ENCODE data around the gene MAD2L2.

MAD2L2 gene

GRCh38 chr1:11629184-11630016 lies 51.5 kb downstream of the MAD2L2 start:
- DNase-seq (ENCODE audit: low spot score) = no peak
- no peak for TF ChIP-seq CTCF (IDR thresholded peaks at IDR 0.05; ENCODE audit: borderline replicate concordance, control extremely low read depth, extremely low read depth, insufficient read depth, missing control alignments)
- in situ Hi-C loops (cut with MboI; ENCODE audit: low sequenced_read_pairs, unreplicated experiment) = loop anchor here (25.0 kb wide), 2 partner anchors 317 to 567 kb away; partner anchors contain the start of gene SRM

DNA sequence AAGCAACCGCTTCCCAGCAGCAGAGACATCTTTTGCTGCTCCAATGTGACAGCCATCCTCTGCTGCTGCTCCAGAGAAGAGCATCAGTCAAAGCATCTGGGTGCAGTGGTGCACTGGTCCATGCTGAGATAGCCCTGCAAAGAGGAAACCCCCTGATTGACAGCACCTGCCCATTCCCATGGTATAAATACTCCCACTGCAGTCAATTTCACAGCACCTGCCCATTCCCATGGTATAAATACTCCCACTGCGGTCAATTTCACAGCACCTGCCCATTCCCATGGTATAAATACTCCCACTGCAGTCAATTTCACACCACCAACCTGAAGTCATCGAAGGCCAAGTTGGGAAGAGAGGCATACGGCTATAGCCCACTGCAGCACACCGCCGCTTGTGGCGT lies 52.2 kb downstream of the MAD2L2 start:
- in situ Hi-C loops (cut with MboI; ENCODE audit: low sequenced_read_pairs, unreplicated experiment) = loop anchor here (25.0 kb wide), 2 partner anchors 316 to 566 kb away; partner anchors contain the start of gene SRM
- no peak for DNase-seq (ENCODE audit: low spot score)
- TF ChIP-seq CTCF (IDR thresholded peaks at IDR 0.05; ENCODE audit: borderline replicate concordance, control extremely low read depth, extremely low read depth, insufficient read depth, missing control alignments) = no peak

DNA sequence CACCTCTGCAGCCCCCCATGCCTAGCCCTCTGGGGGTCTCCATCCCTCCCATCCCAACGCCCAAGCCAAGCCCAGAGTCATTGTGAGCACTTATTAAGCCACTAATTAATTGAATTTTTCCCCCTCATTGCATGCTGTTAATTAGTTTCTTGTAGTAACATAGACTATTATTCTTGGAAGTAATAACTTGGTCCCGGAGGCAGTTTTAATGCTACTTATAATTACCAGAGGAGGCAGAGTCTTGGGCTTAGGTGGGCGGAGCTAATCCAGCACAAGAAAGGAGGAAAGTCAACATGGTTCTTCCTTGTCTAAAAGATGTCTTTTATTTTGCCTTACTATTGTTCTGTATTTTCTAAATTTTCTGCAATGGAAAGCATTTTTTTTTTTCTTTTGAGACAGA lies 54.4 kb downstream of the MAD2L2 start:
- in situ Hi-C loops (cut with MboI; ENCODE audit: low sequenced_read_pairs, unreplicated experiment) = loop anchor here (25.0 kb wide), 2 partner anchors 314 to 564 kb away; partner anchors contain the start of gene SRM
- TF ChIP-seq CTCF (IDR thresholded peaks at IDR 0.05; ENCODE audit: borderline replicate concordance, control extremely low read depth, extremely low read depth, insufficient read depth, missing control alignments) = no peak

More for the DNA sequence above, 54.4 kb downstream of the MAD2L2 start:
- DNase-seq (ENCODE audit: low spot score) = no peak

Data from GM13976 (cell line).